H1 (cell line): ENCODE data around the gene MBD4. TPM values are rescaled to one million over a fixed set of nuclear protein-coding genes. Genes with fewer than 3 reads are reported as not detected.

Source experiments
- polyA plus RNA-seq, 7 experiments: library from polyadenylated mRNA; depleted of rRNA in 3 of 7; stranded (reverse) in 5 of 7; unstranded in 2 of 7; fragments of >200 nt in 5 of 7; fragments of 200-250 nt in 2 of 7; gene quantifications; 1 replicate in 5 of 7; 2 replicates in 1 of 7; 4 replicates in 1 of 7; pipeline versions ENCODE4 v1.2.1 to v1.2.3, GENCODE V29; 2011 to 2013; ENCODE audit warnings: missing spikeins in 2 of 7, mixed read lengths in 2 of 7
- total RNA-seq: library from RNA; stranded (reverse); fragmentation: NEBNext Ultra II Directional; extraction: Animal tissue kit (Norgen Biotek cat#: 25700); gene quantifications from 2 replicates; pipeline ENCODE4 v1.2.1, GENCODE V29; 2021
- TF ChIP-seq, protein P1 (sequence below): fragments of 300-600 bp; sonication (generic); IDR thresholded peaks from 2 replicates; pipeline ENCODE4 v1.7.1; 2012; ENCODE audit warnings: low read length, moderate library complexity, mild to moderate bottlenecking, inconsistent platforms; ENCODE audit not compliant: insufficient replicate concordance

MBD4 gene
- total and polyA plus RNA-seq, 2 of the 8 experiments (the other 6 are each of a cell fraction or from before 2014, with no cell fraction given): 11.2 to 35.8 TPM

DNA sequence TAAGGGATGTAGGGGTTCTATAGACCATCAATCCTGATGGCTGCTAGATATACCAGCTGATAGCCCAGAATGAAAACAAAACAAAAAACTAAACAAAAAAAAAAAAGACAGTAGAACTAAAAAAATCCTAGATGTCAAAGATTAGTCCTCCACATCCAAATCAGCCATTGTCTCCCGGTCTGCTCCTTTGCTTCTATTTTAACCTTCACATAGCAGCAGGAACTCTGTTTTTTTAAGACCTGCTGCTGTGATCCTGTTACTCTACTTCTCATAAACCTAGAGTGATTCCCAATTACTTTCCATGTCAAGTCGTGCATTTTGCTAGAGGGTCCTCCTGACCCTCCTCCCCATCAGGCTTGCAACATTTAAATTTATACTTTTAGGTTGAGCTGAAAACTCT is 2.7 kb upstream of the MBD4 start (continued):
- TF ChIP-seq, protein P1, sequence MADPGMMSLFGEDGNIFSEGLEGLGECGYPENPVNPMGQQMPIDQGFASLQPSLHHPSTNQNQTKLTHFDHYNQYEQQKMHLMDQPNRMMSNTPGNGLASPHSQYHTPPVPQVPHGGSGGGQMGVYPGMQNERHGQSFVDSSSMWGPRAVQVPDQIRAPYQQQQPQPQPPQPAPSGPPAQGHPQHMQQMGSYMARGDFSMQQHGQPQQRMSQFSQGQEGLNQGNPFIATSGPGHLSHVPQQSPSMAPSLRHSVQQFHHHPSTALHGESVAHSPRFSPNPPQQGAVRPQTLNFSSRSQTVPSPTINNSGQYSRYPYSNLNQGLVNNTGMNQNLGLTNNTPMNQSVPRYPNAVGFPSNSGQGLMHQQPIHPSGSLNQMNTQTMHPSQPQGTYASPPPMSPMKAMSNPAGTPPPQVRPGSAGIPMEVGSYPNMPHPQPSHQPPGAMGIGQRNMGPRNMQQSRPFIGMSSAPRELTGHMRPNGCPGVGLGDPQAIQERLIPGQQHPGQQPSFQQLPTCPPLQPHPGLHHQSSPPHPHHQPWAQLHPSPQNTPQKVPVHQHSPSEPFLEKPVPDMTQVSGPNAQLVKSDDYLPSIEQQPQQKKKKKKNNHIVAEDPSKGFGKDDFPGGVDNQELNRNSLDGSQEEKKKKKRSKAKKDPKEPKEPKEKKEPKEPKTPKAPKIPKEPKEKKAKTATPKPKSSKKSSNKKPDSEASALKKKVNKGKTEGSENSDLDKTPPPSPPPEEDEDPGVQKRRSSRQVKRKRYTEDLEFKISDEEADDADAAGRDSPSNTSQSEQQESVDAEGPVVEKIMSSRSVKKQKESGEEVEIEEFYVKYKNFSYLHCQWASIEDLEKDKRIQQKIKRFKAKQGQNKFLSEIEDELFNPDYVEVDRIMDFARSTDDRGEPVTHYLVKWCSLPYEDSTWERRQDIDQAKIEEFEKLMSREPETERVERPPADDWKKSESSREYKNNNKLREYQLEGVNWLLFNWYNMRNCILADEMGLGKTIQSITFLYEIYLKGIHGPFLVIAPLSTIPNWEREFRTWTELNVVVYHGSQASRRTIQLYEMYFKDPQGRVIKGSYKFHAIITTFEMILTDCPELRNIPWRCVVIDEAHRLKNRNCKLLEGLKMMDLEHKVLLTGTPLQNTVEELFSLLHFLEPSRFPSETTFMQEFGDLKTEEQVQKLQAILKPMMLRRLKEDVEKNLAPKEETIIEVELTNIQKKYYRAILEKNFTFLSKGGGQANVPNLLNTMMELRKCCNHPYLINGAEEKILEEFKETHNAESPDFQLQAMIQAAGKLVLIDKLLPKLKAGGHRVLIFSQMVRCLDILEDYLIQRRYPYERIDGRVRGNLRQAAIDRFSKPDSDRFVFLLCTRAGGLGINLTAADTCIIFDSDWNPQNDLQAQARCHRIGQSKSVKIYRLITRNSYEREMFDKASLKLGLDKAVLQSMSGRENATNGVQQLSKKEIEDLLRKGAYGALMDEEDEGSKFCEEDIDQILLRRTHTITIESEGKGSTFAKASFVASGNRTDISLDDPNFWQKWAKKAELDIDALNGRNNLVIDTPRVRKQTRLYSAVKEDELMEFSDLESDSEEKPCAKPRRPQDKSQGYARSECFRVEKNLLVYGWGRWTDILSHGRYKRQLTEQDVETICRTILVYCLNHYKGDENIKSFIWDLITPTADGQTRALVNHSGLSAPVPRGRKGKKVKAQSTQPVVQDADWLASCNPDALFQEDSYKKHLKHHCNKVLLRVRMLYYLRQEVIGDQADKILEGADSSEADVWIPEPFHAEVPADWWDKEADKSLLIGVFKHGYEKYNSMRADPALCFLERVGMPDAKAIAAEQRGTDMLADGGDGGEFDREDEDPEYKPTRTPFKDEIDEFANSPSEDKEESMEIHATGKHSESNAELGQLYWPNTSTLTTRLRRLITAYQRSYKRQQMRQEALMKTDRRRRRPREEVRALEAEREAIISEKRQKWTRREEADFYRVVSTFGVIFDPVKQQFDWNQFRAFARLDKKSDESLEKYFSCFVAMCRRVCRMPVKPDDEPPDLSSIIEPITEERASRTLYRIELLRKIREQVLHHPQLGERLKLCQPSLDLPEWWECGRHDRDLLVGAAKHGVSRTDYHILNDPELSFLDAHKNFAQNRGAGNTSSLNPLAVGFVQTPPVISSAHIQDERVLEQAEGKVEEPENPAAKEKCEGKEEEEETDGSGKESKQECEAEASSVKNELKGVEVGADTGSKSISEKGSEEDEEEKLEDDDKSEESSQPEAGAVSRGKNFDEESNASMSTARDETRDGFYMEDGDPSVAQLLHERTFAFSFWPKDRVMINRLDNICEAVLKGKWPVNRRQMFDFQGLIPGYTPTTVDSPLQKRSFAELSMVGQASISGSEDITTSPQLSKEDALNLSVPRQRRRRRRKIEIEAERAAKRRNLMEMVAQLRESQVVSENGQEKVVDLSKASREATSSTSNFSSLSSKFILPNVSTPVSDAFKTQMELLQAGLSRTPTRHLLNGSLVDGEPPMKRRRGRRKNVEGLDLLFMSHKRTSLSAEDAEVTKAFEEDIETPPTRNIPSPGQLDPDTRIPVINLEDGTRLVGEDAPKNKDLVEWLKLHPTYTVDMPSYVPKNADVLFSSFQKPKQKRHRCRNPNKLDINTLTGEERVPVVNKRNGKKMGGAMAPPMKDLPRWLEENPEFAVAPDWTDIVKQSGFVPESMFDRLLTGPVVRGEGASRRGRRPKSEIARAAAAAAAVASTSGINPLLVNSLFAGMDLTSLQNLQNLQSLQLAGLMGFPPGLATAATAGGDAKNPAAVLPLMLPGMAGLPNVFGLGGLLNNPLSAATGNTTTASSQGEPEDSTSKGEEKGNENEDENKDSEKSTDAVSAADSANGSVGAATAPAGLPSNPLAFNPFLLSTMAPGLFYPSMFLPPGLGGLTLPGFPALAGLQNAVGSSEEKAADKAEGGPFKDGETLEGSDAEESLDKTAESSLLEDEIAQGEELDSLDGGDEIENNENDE: no peak
- TF ChIP-seq, all 59 proteins: peak for 0
